Chondrocyte (in vitro differentiated cells): ENCODE results near the gene GPR85. TPM values are rescaled to one million over a fixed set of nuclear protein-coding genes. Genes with fewer than 3 reads are reported as not detected.

Source experiments
- DNase-seq: peaks from one replicate; pipeline ENCODE4 v3.0.0; 2021; ENCODE audit warnings: mixed read lengths, low spot score
- H3K27ac Mint-ChIP-seq: one replicate; pipeline ENCODE4 v1.8.0; 2021; ENCODE audit warnings: mild to moderate bottlenecking, moderate library complexity, mixed read lengths; ENCODE audit not compliant: unreplicated experiment
- H3K27me3 Mint-ChIP-seq: 2 replicates; pipeline ENCODE4 v1.8.0; 2021; ENCODE audit warnings: low read depth, mixed read lengths
- H3K36me3 Mint-ChIP-seq: 2 replicates; pipeline ENCODE4 v1.8.0; 2021; ENCODE audit warnings: low read depth, mixed read lengths
- H3K4me1 Mint-ChIP-seq: 2 replicates; pipeline ENCODE4 v1.8.0; 2021; ENCODE audit warnings: low read depth, mild to moderate bottlenecking, mixed read lengths
- H3K4me3 Mint-ChIP-seq: one replicate; pipeline ENCODE4 v1.8.0; 2021; ENCODE audit warnings: mild to moderate bottlenecking, moderate library complexity, mixed read lengths; ENCODE audit not compliant: unreplicated experiment
- H3K9me3 Mint-ChIP-seq: 2 replicates; pipeline ENCODE4 v1.8.0; 2021; ENCODE audit warnings: low read depth, mixed read lengths
- CTCF ChIP-seq: fragments of 200-600 bp; sonication (generic); IDR thresholded peaks from 2 replicates; pipeline ENCODE4 v1.5.0; 2021; ENCODE audit warnings: antibody characterized with exemption, mild to moderate bottlenecking, moderate library complexity
- total RNA-seq: library from RNA; stranded (reverse); gene quantifications from 3 replicates; pipeline ENCODE4 v1.2.1, GENCODE V29; 2021

The GPR85 gene
- total RNA-seq, 1 donor from 2014 or later, result 0.40 TPM

GRCh38 chr7:113113912-113114311, 27.3 kb upstream of the GPR85 start:
- no peak for TF ChIP-seq CTCF
- no peaks in the 10 kb centered on the region for H3K9me3 Mint-ChIP-seq
- no peak overlapping the region for H3K4me3 Mint-ChIP-seq
- no peak for DNase-seq
- peaks cover 21% of the 10 kb centered on the region for H3K4me1 Mint-ChIP-seq
- no peaks in the 10 kb centered on the region for H3K27me3 Mint-ChIP-seq
- H3K27ac Mint-ChIP-seq, result no peak overlapping the region
- peaks cover 4% of the 10 kb centered on the region for H3K36me3 Mint-ChIP-seq

GRCh38 chr7:113109718-113110117, 23.1 kb upstream of the GPR85 start:
- H3K9me3 Mint-ChIP-seq, result no peaks in the 10 kb centered on the region
- no peak overlapping the region for H3K4me3 Mint-ChIP-seq
- H3K27me3 Mint-ChIP-seq, result no peaks in the 10 kb centered on the region
- TF ChIP-seq CTCF, result no peak
- peaks cover 5% of the 10 kb centered on the region for H3K4me1 Mint-ChIP-seq
- no peak for DNase-seq
- peaks cover 2% of the 10 kb centered on the region for H3K36me3 Mint-ChIP-seq
- no peak overlapping the region for H3K27ac Mint-ChIP-seq

- Mint-ChIP-seq H3K4me3 (no peak overlapping the region), H3K27ac (no peak overlapping the region), H3K9me3 (no peaks in the 10 kb centered on the region), H3K4me1 (no peaks in the 10 kb centered on the region), H3K27me3 (peaks cover 38% of the 10 kb centered on the region), H3K36me3 (no peaks in the 10 kb centered on the region)
- DNase-seq, result no peak
- no peak for TF ChIP-seq CTCF
These were observed 13.5 kb upstream of the GPR85 start for GRCh38 chr7:113100121-113100603.

GRCh38 chr7:113099284-113099919, 12.8 kb upstream of the GPR85 start:
- no peak for DNase-seq
- no peak overlapping the region for H3K4me3 Mint-ChIP-seq

More at GRCh38 chr7:113099284-113099919, 12.8 kb upstream of the GPR85 start:
- Mint-ChIP-seq H3K36me3 (no peaks in the 10 kb centered on the region), H3K9me3 (no peaks in the 10 kb centered on the region), H3K27ac (no peak overlapping the region), H3K4me1 (no peaks in the 10 kb centered on the region), H3K27me3 (peaks cover 43% of the 10 kb centered on the region)
- TF ChIP-seq CTCF, result no peak
